K562 (cell line): ENCODE data around the gene UBE2M. TPM values are rescaled to one million over a fixed set of nuclear protein-coding genes. Genes with fewer than 3 reads are reported as not detected.

Experiments
- BHLHE40 ChIP-seq: IDR thresholded peaks from 2 replicates; pipeline ENCODE4 v1.6.1; 2011; ENCODE audit warnings: low read length, improper control_type of control experiment
- GABPA ChIP-seq: fragments of 200-800 bp; sonication (Bioruptor generic); conservative IDR thresholded peaks from 2 replicates; pipeline ENCODE4 v1.6.1; 2016; ENCODE audit warnings: low read depth, missing genetic modification characterization, missing compliant biosample characterization
- HNRNPH1 ChIP-seq: fragments of 200-400 bp; formaldehyde crosslinking; optimal IDR thresholded peaks from 2 replicates; pipeline ENCODE3; 2017; ENCODE audit warnings: low read depth, mild to moderate bottlenecking, low read length, moderate library complexity
- NFIX ChIP-seq: fragments of 250-450 bp; sonication (Bioruptor Pico); IDR thresholded peaks from 2 replicates; pipeline ENCODE4 v1.4.0; 2020; ENCODE audit warnings: low read depth, mild to moderate bottlenecking, moderate library complexity
- SMC3 ChIP-seq: conservative IDR thresholded peaks from 2 replicates; pipeline ENCODE4 v1.6.1; 2011; ENCODE audit warnings: low read depth, low read length, improper control_type of control experiment; ENCODE audit not compliant: insufficient read depth
- STAT5B ChIP-seq: fragments of 250-450 bp; sonication (Bioruptor Pico); IDR thresholded peaks from 2 replicates; pipeline ENCODE4 v1.8.0; 2021; ENCODE audit warnings: mild to moderate bottlenecking, inconsistent platforms
- TFAM ChIP-seq: fragments of 250-450 bp; sonication (Bioruptor Pico); conservative IDR thresholded peaks from 2 replicates; pipeline ENCODE4 v1.5.0; 2021; ENCODE audit warnings: mild to moderate bottlenecking, moderate library complexity
- ZNF644 ChIP-seq: fragments of 200-800 bp; sonication (Bioruptor generic); IDR thresholded peaks from 2 replicates; pipeline ENCODE4 v1.6.1; 2016; ENCODE audit warnings: low read depth, missing genetic modification characterization, missing compliant biosample characterization
- ZNF75A ChIP-seq: fragments of 450-650 bp; formaldehyde crosslinking; IDR thresholded peaks from 2 replicates; pipeline ENCODE4 v1.4.0; 2020; ENCODE audit warnings: mild to moderate bottlenecking
- ZNF764 ChIP-seq: fragments of 250-450 bp; sonication (Bioruptor Pico); IDR thresholded peaks from 2 replicates; pipeline ENCODE4 v1.4.0; 2020; ENCODE audit warnings: low read depth, mild to moderate bottlenecking, moderate library complexity
- polyA plus RNA-seq, 8 experiments: library from polyadenylated mRNA; depleted of rRNA in 4 of 8; stranded (reverse) in 5 of 8; unstranded in 3 of 8; fragments of >200 nt; fragmentation: Nextera tagmentation in 2 of 8; fragmentation: Illumina TruSeq in 1 of 8; extraction: Ambion mirVana in 2 of 8; extraction: Trizol in 1 of 8; gene quantifications; 2 replicates each; pipeline versions ENCODE4 v1.2.1 to v1.2.3, GENCODE V29; 2011 to 2014; ENCODE audit warnings: inconsistent platforms in 1 of 8, missing spikeins in 1 of 8
- total RNA-seq, 7 experiments: library from RNA; depleted of rRNA in 6 of 7; stranded (reverse); fragments of >200 nt in 6 of 7; fragmentation: Illumina TruSeq in 2 of 7; extraction: Trizol in 2 of 7; gene quantifications; 2 replicates each; pipeline versions ENCODE4 v1.2.1 to v1.2.3, GENCODE V29; 2011 to 2021; ENCODE audit warnings: low replicate concordance in 1 of 7
- TF ChIP-seq, protein P1 (sequence below), 3 experiments: fragments of 200-800 bp in 1 of 3; fragments of 250-450 bp in 1 of 3; fragments of 450-650 bp in 1 of 3; sonication (Bioruptor Pico) in 1 of 3; sonication (Bioruptor generic) in 1 of 3; formaldehyde crosslinking in 1 of 3; IDR thresholded peaks; 2 replicates each; pipeline versions ENCODE4 v1.6.1 to v1.8.0; 2016 to 2022; ENCODE audit warnings: mild to moderate bottlenecking in 2 of 3, missing genetic modification characterization in 2 of 3, missing compliant biosample characterization in 1 of 3, moderate library complexity in 1 of 3
- TF ChIP-seq, protein P2 (sequence below): IDR thresholded peaks from 2 replicates; pipeline ENCODE4 v1.6.1; 2012; ENCODE audit warnings: low read depth, low read length, improper control_type of control experiment, borderline replicate concordance
- TF ChIP-seq, protein P3 (sequence below), 2 experiments: fragments of 450-650 bp in 1 of 2; sonication (generic) in 1 of 2; formaldehyde crosslinking; conservative IDR thresholded peaks; 2 replicates each; pipeline versions ENCODE4 v1.4.0 to v1.8.1; 2020 to 2022; ENCODE audit warnings: mild to moderate bottlenecking in 1 of 2, missing genetic modification reagents in 1 of 2
- TF ChIP-seq, protein P4 (sequence below): fragments of 450-650 bp; IDR thresholded peaks from 2 replicates; pipeline ENCODE4 v1.6.1; 2016; ENCODE audit warnings: mild to moderate bottlenecking

Gene UBE2M
- total and polyA plus RNA-seq, 9 of the 15 experiments (the other 6 are each of a cell fraction or from before 2014, with no cell fraction given), result 0.92 to 163 (median 85.7) TPM

DNA sequence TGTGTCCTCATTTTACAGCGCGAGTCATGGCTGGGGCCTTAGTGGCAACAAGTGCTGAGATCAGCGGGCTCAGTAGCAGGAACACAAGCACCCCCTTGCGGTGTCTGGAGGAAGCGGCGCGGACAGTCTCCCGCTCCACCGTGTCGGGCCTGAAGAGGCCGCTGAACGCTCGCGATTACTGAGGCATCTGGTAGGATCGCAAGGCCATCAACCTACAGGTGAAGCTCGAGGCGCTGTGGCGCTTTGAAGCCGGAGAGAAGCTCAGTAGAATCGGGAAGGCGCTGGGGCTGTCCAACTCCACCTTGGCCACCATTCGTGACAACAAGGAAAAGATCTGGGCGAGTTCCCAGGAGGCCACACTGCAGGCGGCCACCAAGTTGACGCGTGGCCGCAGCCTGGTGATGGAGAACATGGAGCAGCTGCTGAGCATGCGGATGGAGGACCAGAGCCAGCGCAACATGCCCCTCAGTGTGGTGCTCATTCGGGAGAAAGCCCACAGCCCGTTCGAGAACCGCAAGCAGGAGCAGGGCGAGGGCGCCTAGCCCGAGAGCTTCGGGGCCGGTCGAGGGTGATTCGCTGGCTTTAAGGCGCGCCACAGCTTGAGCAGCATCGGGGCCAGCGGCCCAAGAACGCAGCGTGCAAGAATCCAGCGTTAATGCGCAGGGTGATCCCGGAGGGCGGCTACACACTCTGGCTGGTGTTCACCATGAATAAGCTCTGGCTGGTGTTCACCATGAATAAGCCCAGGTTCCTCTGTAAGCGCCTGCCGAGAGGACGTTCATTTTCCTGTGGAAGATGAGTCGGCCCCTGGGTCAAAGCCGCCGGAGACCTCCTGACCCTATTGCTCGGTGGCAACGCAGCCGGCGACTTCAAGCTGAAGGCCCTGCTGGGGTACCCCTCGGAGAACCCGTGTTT is 23.1 kb upstream of the UBE2M start (continued):
- TF ChIP-seq, protein P1, sequence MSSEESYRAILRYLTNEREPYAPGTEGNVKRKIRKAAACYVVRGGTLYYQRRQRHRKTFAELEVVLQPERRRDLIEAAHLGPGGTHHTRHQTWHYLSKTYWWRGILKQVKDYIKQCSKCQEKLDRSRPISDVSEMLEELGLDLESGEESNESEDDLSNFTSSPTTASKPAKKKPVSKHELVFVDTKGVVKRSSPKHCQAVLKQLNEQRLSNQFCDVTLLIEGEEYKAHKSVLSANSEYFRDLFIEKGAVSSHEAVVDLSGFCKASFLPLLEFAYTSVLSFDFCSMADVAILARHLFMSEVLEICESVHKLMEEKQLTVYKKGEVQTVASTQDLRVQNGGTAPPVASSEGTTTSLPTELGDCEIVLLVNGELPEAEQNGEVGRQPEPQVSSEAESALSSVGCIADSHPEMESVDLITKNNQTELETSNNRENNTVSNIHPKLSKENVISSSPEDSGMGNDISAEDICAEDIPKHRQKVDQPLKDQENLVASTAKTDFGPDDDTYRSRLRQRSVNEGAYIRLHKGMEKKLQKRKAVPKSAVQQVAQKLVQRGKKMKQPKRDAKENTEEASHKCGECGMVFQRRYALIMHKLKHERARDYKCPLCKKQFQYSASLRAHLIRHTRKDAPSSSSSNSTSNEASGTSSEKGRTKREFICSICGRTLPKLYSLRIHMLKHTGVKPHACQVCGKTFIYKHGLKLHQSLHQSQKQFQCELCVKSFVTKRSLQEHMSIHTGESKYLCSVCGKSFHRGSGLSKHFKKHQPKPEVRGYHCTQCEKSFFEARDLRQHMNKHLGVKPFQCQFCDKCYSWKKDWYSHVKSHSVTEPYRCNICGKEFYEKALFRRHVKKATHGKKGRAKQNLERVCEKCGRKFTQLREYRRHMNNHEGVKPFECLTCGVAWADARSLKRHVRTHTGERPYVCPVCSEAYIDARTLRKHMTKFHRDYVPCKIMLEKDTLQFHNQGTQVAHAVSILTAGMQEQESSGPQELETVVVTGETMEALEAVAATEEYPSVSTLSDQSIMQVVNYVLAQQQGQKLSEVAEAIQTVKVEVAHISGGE (CRISPR knock-in tag; IDR thresholded peaks at IDR 0.05), result peak in 1 of 3 experiments; percentile 82; a peak in 2 of 6 replicates
- TF ChIP-seq GABPA (tag) (peak; percentile 49), NFIX (no peak), BHLHE40 (peak; percentile 55), TFAM (CRISPR knock-in tag) (no peak), HNRNPH1 (no peak), ZNF75A (no peak), STAT5B (no peak), ZNF764 (CRISPR knock-in tag) (peak; percentile 91), ZNF644 (tag) (0 out of 2 replicates have a peak, but pooled peaks have one; percentile 19), SMC3 (peak; percentile 97)
- TF ChIP-seq, protein P2, sequence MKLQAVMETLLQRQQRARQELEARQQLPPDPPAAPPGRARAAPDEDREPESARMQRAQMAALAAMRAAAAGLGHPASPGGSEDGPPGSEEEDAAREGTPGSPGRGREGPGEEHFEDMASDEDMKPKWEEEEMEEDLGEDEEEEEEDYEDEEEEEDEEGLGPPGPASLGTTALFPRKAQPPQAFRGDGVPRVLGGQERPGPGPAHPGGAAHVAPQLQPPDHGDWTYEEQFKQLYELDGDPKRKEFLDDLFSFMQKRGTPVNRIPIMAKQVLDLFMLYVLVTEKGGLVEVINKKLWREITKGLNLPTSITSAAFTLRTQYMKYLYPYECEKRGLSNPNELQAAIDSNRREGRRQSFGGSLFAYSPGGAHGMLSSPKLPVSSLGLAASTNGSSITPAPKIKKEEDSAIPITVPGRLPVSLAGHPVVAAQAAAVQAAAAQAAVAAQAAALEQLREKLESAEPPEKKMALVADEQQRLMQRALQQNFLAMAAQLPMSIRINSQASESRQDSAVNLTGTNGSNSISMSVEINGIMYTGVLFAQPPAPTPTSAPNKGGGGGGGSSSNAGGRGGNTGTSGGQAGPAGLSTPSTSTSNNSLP, result peak; percentile 60; the same call in 1 of the 2 replicates
- TF ChIP-seq, protein P3, sequence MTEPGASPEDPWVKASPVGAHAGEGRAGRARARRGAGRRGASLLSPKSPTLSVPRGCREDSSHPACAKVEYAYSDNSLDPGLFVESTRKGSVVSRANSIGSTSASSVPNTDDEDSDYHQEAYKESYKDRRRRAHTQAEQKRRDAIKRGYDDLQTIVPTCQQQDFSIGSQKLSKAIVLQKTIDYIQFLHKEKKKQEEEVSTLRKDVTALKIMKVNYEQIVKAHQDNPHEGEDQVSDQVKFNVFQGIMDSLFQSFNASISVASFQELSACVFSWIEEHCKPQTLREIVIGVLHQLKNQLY (CRISPR knock-in tag; conservative IDR thresholded peaks at IDR 0.05), result 0 out of 4 replicates have a peak, but pooled peaks of 1 of the 2 experiments have one; percentile 49
- TF ChIP-seq, protein P4, sequence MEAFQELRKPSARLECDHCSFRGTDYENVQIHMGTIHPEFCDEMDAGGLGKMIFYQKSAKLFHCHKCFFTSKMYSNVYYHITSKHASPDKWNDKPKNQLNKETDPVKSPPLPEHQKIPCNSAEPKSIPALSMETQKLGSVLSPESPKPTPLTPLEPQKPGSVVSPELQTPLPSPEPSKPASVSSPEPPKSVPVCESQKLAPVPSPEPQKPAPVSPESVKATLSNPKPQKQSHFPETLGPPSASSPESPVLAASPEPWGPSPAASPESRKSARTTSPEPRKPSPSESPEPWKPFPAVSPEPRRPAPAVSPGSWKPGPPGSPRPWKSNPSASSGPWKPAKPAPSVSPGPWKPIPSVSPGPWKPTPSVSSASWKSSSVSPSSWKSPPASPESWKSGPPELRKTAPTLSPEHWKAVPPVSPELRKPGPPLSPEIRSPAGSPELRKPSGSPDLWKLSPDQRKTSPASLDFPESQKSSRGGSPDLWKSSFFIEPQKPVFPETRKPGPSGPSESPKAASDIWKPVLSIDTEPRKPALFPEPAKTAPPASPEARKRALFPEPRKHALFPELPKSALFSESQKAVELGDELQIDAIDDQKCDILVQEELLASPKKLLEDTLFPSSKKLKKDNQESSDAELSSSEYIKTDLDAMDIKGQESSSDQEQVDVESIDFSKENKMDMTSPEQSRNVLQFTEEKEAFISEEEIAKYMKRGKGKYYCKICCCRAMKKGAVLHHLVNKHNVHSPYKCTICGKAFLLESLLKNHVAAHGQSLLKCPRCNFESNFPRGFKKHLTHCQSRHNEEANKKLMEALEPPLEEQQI, result 0 out of 2 replicates have a peak, but pooled peaks have one; percentile 49
